ENCODE measurements around the gene FSCN2.
"Not testable (repeated sequence)": the region's sequence is repeated elsewhere in the genome, so short reads cannot be mapped to it uniquely, and the experiment has no call there.

Gene FSCN2

GRCh38 chr17:81528651-81529436 lies 667 bp downstream of the FSCN2 start:
- no peak for DNase-seq

- no peak for DNase-seq
Observed at GRCh38 chr17:81529437-81529803, 1.2 kb downstream of the FSCN2 start.

- DNase-seq, result not testable (repeated sequence)
Observed at GRCh38 chr17:81531013-81531412, 2.8 kb downstream of the FSCN2 start.

GRCh38 chr17:81531998-81532404 lies 3.8 kb downstream of the FSCN2 start:
- DNase-seq, result not testable (repeated sequence)

- no peak for DNase-seq
Observed at GRCh38 chr17:81532490-81533287, 4.5 kb downstream of the FSCN2 start.

GRCh38 chr17:81533339-81534141 lies 5.4 kb downstream of the FSCN2 start:
- no peak for DNase-seq

GRCh38 chr17:81534157-81535006 lies 6.2 kb downstream of the FSCN2 start:
- no peak for DNase-seq

GRCh38 chr17:81535007-81535328 lies 6.8 kb downstream of the FSCN2 start:
- no peak for DNase-seq

- no peak for DNase-seq
Observed at GRCh38 chr17:81535480-81536298, 7.5 kb downstream of the FSCN2 start.

- no peak for DNase-seq
Observed at GRCh38 chr17:81536299-81537290, 8.4 kb downstream of the FSCN2 start.

GRCh38 chr17:81537343-81537855 lies 9.2 kb downstream of the FSCN2 start:
- DNase-seq, result peak; percentile 44 to 56

- no peak for DNase-seq
Observed at GRCh38 chr17:81537856-81538555, 9.8 kb downstream of the FSCN2 start.

- no peak for DNase-seq
Observed at GRCh38 chr17:81538651-81539570, 10.7 kb downstream of the FSCN2 start.

- no peak for DNase-seq
Observed at GRCh38 chr17:81539571-81539900, 11.4 kb downstream of the FSCN2 start.

- no peak for DNase-seq
Observed at GRCh38 chr17:81539961-81540675, 11.9 kb downstream of the FSCN2 start.

GRCh38 chr17:81540676-81541027 lies 12.5 kb downstream of the FSCN2 start:
- DNase-seq, result no peak

GRCh38 chr17:81541123-81541522 lies 12.9 kb downstream of the FSCN2 start:
- no peak for DNase-seq

Data from CD4-positive, alpha-beta T cell treated with Interferon alpha-2 for 1 hour (primary cell).